GM19099 (cell line): ENCODE measurements around the gene TXK.

Experiments used
- POLR2A ChIP-seq: IDR thresholded peaks from 3 replicates; pipeline ENCODE4 v1.6.1; 2011; ENCODE audit warnings: low read depth; ENCODE audit not compliant: insufficient read length; ENCODE audit errors: extremely low read depth

Gene TXK

DNA sequence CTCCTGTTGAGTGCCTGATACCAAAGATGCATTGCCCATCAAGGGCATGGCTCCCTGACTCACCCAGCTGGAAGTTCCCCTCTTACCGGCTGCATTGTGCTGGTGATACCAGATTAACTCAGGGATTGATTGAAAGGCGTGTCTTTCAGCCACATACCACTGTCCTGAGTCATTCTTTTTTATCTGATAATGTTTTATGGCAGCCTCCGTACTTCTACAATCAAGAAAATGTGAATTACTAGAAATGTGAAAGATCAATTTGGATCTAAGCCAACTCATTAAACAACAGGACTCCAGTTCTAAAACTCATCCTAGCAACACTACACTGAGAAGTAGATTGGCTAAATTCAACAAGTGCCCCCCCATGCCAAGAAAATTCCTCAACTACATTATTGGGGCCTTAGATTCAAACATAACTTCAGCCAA lies 40.0 kb downstream of the TXK start:
- TF ChIP-seq POLR2A = no peak

GRCh38 chr4:48090621-48091020 lies 43.4 kb downstream of the TXK start:
- no peak for TF ChIP-seq POLR2A

DNA sequence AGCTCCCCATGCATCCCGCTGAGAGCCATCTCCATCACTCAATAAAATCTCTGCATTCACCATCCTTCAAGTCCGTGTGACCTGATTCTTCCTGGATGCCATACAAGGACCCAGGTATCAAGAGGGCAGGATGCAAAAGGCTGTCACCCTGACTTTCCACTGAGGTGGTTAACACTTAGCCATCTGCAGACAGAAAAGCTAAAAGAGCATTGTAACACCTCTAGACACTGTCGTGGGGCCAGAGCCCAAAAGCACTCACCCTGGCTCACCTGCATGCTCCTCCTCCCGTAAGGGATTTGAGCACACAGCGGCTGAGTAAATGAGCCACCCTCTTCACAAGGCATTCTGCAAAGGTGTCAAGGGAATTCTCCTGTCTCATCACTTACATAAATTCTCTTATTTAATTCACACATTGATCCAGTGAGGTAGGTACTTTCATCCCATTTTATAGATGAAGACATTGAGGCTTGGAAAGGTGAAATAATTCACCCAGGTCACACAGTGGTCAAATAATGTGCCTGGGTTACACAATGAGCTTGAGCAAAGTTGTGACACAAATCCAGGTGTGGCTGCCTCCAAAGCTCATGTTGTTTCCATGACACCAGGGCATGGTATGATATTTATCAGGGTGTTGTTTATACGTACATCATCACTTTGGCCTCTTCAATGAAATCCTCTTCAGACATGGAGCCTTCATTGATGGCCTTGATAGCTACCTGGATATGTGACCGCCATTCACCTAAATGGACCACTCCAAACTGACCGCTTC lies 48.0 kb downstream of the TXK start:
- TF ChIP-seq POLR2A = no peak

DNA sequence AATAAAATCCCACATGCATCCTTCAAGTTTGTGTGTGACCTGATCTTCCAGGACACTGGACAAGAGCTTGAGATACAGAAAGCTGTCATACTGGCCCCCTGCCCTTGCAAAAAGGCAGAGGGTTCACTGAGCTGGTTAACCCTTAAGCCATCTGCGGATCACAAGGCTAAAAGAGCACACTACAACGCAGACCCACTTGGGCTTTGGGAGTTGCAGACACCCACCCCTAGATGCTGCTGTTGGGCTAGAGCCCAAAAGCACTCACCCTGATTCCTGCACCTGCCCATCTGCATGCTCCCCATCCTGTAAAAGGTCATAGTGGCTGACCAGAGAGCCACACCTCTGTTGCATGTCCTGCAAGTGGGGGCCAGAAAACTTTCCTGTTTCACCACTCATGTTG lies 51.1 kb downstream of the TXK start:
- no peak for TF ChIP-seq POLR2A

GRCh38 chr4:48081196-48081595 lies 52.9 kb downstream of the TXK start:
- no peak for TF ChIP-seq POLR2A

GRCh38 chr4:48079972-48080391 lies 54.1 kb downstream of the TXK start:
- no peak for TF ChIP-seq POLR2A

GRCh38 chr4:48078862-48079655 lies 55.0 kb downstream of the TXK start:
- TF ChIP-seq POLR2A = no peak

- no peak for TF ChIP-seq POLR2A
These were observed 55.6 kb downstream of the TXK start for GRCh38 chr4:48078425-48078824.

- TF ChIP-seq POLR2A = no peak
These were observed 59.4 kb downstream of the TXK start for GRCh38 chr4:48074657-48075056.

GRCh38 chr4:48073567-48074103 lies 60.4 kb downstream of the TXK start:
- TF ChIP-seq POLR2A = no peak

DNA sequence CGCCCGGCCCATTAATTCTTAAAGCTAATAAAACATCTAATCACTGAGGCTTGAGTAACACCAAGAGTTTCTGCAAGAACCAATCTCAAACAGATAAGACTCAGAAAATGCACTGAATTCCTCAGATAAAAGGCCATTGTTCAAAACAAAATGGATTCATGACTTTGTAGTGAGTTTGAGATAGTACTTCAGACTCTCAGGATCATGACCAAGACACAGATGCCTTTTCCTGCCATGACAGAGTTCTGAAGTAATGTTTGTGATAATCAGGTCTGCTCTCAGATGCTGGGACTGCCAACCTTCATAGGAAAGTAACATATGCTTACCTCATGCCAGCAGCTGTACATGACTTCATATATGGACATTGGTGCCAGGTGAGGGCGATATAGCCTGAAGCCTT lies 62.9 kb downstream of the TXK start:
- no peak for TF ChIP-seq POLR2A

GRCh38 chr4:48069026-48069425 lies 65.0 kb downstream of the TXK start:
- TF ChIP-seq POLR2A = no peak

GRCh38 chr4:48068182-48068581 lies 65.9 kb downstream of the TXK start:
- TF ChIP-seq POLR2A = no peak

DNA sequence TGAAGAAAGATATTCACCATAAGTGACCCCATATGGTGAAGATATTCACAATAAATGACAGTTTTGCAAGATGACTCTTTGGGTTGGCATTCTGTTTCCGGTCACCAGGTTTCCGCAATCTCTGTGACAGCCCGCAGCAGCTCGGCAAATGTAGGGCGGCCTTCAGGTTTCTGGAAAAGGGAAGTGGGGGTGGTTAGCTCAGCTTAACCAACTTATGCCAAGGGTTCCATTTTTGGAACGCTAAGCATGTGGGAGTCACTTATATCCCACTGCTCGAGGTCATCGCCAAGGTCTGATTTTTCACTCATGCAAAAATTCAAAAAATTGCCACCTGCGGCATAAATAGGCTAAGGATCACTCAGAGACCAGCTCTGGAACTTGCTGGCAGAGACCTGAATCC lies 66.5 kb downstream of the TXK start:
- no peak for TF ChIP-seq POLR2A

DNA sequence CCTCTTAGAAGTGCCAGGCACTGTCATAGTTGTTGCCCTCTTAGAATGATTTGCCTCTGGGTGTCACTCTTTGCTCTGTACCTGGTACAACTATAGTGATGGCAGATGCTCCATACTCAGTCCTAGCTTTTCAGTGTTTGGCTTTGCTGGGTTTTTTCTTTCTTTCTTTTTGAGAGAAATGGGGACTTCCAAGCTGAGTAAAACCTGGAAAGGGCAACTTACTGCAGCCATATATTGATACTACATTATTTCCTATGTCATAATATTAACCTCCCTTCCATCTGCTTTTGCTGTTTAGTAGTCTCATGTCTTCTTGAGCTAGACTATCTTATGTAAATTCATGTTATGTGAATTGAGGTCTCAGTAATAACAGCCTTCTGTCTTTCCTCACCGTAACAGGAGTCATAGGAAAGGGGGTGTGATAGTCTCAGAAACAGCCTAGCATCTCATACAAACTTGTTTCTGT lies 68.4 kb downstream of the TXK start:
- TF ChIP-seq POLR2A = no peak

DNA sequence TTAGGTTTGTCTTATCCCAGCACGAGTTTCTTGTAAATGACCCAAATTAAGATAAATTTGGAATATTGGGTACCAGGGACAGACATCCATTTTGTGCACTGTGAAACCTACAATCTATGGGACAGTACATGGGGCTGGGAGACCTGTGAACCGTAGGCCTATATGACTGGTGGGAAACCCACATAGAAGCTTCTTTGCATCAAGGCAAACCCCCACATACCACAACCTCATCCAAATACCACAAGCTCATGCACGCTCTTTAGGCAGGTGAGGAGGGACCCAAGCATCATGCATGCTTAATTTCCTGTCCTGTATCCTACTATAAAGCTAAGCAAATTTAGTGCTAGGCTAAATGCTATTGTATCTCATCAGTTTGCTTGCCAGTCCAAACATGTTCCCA lies 69.7 kb downstream of the TXK start:
- no peak for TF ChIP-seq POLR2A
